GM23248 (cell line): ENCODE results near the gene CACNA1D.

ENCODE experiments used
- EZH2 ChIP-seq: fragments of 200-600 bp; sonication (generic); IDR thresholded peaks from 2 replicates; pipeline ENCODE4 v1.6.1; 2018; ENCODE audit warnings: antibody characterized with exemption, mild to moderate bottlenecking; ENCODE audit not compliant: insufficient read depth, poor library complexity, severe bottlenecking
- EZH2phosphoT487 ChIP-seq: fragments of 200-600 bp; sonication (generic); IDR thresholded peaks from 2 replicates; pipeline ENCODE4 v1.6.1; 2018; ENCODE audit warnings: antibody characterized with exemption, moderate library complexity, mild to moderate bottlenecking, low read depth; ENCODE audit not compliant: insufficient read depth

DNA sequence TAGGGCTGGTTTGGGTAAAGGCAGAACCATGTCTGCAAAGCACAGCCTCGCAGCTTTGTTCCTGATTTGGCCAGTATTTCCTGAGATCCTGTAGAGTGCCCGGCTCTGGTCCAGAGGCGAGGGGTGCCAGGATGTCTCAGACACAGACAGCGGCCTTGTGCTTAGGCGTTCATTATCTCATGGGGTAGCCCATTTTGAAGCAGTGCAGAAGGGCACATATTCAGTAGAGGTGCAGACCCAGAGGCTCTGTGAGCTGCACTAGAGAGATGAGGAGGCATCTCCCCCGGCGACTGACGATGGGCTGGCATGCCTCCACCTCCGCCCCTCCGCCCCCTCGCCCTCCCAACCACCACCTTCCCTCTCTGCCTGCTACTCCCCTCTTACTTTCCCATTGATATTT lies 181.5 kb downstream of the CACNA1D start:
- TF ChIP-seq EZH2phosphoT487 (no peak), EZH2 (no peak)
